GM18873 (cell line): ENCODE results near the gene ZNF14.
"Not testable (repeated sequence)": the region's sequence is repeated elsewhere in the genome, so short reads cannot be mapped to it uniquely, and the experiment has no call there.

Experiments used
- ATAC-seq: cut with Tn5 transposase; IDR thresholded peaks from one replicate; pipeline ENCODE4 v1.9.1; 2021; ENCODE audit warnings: mild to moderate bottlenecking, moderate library complexity, moderate number of reproducible peaks; ENCODE audit not compliant: unreplicated experiment, low FRiP score

Gene ZNF14

DNA sequence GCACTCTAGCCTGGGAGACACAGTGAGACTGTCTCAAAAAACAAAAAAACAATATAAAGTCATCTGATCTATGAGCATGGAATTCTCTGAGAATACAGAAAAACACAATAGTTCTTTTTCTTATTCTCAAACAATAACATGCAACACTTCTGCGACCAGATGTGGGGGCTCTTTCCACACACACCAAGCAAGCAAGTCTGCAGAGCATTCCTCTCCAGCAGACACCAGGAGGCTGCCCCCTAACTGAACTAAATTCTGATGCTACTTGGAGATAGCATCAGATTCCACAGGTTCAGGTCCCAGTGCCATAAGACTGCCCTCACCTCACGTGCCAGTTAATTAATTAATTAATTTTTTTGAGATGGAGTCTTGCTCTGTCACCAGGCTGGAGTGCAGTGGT is 36.5 kb downstream of the ZNF14 start:
- no peak for ATAC-seq

DNA sequence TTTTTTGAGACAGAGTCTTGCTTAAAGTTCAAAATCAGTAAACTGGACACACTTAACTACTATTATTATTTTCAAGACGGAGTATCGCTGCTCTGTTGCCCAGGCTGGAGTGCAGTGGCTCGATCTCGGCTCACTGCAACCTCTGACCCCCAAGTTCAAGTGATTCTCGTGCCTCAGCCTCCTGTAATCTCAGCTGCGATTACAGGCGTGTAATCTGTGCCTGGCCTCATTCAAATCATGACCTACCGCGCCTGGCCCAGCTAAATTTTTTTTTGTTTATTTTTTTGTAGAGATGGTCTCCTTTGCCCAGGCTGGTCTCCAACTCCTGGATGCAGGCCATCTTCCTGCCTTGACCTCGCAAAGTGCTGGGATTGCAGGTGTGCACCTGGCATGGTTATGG is 41.2 kb downstream of the ZNF14 start:
- no peak for ATAC-seq

DNA sequence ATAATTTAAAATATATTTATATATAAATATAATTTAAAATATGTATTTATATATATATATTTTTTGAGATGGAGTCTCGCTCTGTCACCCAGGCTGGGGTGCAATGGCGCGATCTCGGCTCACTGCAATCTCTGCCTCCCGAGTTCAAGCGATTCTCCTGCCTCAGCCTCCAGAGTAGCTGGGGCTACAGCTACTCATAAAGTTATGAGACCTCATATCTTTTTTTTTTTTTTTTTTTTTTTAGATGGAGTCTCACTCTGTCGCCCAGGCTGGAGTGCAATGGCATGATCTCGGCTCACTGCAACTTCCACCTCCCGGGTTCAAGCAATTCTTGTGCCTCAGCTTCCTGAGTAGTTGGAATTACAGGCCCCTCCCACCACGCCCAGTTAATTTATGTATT is 43.9 kb downstream of the ZNF14 start:
- ATAC-seq: not testable (repeated sequence)

DNA sequence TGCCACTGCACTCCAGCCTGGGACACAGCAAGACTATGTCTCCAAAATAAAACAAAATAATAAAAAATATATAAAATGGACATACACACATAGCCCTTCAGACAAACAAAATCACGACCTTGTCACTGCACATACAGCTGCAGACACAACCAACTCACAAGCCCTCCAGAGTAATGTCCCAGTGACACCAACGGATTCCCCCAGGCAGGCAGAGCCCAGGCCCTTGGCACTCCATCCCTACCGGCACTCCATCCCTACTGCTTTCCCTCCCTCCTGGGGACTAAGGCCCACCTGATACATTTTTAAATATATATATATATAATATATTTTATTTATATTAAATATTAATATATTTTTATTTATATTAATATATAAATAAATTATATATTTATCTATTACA is 45.8 kb downstream of the ZNF14 start:
- no peak for ATAC-seq

DNA sequence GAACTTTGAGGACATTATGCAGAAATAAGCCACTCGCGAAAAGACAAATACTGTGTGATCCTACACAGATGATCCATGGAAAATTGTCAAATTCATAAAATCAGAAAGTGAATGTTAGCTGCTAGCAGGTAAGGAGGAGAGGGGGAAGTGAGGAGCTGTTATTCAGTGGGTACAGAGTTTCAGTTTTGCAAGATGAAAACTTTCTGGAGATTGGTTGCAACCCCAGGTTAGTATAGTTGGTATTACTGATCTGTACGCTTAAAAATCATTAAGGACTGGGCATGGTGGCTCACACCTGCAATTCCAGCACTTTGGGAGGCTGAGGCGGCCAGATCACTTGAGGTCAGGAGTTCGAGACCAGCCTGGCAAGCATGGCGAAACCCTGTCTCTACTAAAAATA is 46.3 kb downstream of the ZNF14 start:
- no peak for ATAC-seq

DNA sequence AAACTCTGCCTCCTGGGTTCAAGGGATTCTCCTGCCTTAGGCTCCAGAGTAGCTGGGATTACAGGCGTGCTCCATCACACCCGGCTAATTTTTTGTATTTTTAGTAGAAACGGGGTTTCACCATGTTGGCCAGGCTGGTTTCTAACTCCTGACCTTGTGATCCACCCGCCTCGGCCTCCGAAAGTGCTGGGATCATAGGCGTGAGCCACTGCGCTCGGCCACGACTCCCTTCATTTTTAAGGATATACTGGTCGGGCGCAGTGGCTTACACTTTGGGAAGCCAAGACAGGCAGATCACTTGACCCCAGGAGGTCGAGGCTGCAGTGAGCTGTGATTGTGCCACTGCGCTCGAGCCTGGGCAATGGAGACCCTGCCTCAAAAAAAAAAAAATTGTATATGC is 46.8 kb downstream of the ZNF14 start:
- not testable (repeated sequence) for ATAC-seq

DNA sequence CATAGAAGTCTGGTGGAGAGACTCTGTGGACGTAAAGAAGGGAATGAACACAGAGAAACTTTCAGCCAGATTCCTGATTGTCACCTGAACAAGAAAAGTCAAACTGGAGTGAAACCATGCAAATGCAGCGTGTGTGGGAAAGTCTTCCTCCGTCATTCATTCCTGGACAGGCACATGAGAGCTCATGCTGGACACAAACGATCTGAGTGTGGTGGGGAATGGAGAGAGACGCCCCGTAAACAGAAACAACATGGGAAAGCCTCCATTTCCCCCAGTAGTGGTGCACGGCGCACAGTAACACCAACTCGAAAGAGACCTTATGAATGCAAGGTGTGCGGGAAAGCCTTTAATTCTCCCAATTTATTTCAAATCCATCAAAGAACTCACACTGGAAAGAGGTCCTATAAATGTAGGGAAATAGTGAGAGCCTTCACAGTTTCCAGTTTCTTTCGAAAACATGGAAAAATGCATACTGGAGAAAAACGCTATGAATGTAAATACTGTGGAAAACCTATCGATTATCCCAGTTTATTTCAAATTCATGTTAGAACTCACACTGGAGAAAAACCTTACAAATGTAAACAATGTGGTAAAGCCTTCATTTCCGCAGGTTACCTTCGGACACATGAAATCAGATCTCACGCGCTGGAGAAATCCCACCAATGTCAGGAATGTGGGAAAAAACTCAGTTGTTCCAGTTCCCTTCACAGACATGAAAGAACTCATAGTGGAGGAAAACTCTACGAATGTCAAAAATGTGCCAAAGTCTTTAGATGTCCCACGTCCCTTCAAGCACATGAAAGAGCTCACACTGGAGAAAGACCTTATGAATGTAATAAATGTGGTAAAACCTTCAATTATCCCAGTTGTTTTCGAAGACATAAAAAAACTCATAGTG is 53.5 kb downstream of the ZNF14 start:
- ATAC-seq: no peak

DNA sequence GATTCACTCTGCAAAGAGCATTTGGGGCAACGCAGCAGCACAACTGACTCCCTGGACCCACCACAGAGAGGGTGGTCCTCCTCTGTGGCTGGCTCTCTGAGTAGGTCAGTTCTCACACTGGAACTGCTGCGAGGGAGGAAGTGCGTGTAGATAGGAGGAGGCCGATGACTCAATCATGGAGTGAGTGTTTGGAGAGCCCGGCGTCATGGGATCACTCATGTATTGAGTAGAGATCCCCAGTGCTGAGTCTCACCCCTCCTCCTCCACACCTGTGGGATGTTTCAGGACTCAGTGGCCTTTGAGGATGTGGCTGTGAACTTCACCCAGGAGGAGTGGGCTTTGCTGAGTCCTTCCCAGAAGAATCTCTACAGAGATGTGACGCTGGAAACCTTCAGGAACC is 55.3 kb downstream of the ZNF14 start:
- no peak for ATAC-seq

DNA sequence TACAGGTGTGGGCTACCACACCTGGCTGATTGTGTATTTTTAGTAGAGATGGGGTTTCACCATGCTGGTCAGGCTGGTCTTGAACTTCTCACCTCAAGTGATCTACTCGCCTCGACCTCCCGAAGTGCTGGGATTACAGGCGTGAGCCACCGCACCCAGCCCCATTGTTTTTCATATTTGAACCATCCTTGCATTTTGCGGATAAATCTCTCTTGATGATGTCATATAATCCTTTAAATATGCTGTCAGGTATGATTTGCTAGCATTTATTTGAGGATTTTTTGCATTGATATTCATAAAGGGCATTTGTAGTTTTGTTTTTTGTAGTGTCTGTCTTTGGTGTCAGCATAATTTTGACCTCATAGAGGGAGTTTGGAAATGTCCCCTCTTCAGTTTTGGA is 58.6 kb downstream of the ZNF14 start:
- no peak for ATAC-seq

DNA sequence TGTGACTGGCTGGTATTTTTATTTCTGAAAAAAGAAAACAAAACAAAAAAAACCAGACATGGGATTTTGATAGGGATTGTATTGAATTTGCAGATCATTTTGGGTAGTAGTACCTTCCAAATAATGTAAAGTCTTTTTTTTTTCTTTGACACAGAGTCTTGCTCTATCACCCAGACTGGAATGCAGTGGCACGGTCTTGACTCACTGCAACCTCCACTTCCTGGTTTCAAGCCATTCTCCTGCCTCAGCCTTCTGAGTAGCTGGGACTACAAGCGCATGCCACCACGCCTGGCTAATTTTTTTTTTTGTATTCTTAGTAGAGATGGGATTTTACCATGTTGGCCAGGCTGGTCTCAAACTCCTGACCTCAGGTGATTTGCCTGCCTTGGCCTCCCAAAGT is 60.1 kb downstream of the ZNF14 start:
- ATAC-seq: no peak

DNA sequence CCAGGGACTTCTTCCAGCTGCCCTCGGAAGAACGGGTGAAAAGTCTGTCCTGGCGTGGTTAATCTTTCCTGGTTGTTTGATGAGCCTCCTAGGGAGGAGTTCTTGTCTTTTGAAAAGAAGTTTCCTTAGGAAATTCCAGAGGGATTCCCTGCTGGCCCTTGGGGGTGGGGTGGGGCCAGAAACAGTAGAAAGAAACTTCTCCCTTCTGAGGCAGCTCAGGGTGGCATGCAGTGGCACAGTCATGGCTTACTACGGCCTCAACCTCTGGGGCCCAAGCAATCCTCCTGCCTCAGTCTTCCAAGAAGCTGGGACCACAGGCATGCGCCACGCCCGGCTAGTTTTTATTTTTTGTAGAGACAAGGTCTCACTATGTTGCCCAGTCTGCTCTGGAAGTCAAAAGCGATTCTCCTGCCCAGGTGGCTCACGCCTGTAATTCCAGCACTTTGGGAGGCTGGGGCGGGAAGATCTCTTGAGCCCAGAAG is 62.8 kb downstream of the ZNF14 start:
- no peak for ATAC-seq

DNA sequence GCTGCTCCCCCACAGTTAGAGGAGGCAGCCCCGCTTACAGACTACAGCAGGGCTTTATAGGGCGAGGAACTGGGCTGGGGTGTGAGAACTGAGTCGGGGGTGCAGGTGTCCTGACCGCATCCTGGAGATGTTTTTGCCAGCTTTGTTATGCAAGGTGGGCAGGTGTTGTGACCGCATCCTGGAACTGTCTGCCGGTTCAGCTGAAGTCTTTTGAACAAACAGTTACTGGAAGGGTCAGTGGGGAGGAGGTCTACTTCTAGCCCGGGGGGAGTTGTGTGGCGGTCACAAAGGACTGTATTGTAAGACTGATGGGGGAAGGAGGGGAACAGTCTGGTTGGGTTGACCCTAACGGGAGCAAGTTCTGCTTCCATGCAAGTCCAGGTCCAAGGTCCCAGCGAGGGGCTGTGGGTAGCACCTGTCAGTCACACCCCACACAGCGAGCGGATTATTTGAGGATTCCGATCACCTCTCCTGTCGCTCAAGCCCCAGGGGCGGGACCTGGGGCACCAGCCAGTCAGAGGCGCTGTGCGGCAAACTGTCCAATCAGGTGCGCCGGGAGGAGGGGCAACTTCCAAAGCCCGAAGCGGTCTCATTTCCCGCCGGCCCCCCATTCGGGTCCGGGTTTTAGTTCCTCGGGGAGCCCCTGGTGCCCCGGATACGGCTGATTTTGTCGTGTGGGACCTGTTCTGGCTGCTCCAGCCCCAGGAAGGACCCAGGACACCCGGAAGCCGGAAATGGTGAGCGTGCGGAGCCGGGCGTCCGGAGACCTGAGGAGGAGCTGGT is 64.5 kb downstream of the ZNF14 start, which contains the start of gene ZNF101:
TSS of gene ZNF101 (plus strand) at position 610 of the 783 bp plus-strand sequence. CDS start at position 735, 125 bp downstream.
- ATAC-seq: peak; percentile 71

DNA sequence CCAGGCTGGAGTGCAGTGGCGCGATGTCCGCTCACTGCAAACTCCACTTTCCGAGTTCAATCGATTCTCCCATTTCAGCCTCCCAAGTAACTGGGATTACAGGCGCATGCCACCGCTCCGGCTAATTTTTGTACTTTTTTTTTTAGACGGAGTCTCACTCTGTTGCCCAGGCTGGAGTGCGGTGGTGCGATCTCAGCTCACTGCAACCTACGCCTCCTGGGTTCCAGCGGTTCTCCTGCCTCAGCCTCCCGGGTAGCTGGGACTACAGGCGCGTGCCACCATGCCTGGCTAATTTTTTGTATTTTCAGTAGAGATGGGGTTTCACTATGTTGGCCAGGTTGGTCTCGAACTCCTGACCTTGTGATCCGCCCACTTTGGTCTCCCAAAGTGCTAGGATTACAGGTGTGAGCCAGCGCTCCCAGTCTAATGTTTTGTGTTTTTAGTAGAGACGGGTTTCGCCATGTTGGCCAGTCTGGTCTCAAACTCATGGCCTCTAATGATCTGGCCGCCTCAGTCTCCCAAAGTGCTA is 67.4 kb downstream of the ZNF14 start:
- not testable (repeated sequence) for ATAC-seq

DNA sequence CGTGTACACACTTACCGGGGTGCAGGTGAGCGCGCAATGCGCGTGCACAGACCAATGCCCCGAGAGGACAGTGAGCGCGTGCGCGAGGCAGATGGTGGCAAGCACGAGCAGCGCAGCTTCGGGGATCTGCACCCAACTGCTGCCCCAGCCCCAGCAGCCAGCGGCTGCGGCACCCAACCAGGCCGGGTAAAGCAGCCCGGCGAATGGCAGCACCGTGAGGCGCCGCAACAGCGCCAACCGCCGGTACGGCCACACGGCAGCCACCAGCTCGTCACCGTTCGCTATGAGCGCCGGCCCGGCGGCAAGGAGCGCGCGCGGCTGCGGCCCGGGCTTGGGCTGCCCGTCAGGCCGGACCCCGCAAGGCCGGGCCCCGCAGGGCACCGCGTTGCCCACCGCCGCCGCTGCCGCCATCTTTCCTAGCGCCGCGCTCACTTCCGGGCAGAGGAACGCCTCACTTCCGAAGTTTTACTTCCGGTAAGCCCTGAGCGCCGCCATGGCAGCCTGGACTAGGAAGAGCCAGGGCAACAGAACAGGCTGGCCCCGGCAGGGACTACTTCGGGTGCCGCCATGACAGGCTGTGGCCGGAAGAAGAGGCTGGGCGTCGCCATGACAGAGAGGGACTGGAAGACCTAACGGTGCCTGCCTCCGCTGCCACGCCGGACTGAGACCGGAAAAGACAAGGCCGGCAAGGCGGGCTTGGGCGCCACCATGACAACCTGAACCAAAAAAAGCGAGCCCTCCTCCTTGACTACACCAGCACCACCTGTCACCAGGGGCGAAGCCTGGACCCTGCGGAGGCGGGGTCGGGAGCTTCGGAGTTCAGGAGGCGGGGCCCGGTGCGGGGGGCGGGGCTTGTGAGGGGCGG is 69.4 kb downstream of the ZNF14 start, which contains the start of gene ATP13A1:
TSS of gene ATP13A1 (minus strand) at position 421 of the 865 bp plus-strand sequence. CDS start at position 411, 10 bp downstream.
- peak; percentile 71 for ATAC-seq

DNA sequence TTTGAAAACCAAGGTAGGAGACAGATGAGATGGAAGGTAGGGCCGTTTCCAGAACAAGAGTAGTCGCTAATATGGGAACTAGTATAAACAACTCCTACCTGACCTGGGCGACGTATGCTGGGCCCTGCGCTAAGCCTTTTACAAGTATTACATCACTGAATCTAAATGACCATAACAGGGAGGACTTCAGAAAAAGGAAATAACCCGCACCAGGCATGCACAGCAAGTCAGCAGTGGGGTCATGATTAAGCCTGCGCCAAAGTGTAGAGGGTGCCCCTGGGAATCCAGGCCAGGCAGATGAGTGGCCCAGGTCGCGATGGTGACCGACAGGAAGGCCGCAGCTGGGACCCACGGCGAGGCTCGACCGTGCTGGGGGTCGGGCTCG is 70.0 kb downstream of the ZNF14 start:
- no peak for ATAC-seq

DNA sequence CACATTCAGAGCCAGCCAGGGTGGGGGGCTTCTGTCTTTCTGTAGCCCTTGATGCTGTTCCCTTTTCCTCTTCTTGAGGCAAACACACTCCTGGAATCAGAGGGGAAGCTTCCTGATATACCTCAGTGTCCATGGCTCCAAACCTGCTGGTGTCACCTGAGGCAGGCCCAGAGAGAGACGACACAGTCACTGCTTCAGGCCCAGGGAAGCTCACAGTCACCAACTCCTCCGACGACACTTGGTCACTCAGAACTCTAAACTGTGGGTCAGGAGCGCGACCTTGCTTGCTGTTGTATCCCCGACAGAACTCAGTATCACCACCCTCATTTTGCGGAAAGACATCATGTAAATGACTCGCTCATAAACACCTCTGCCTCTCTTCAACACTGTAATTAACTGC is 70.6 kb downstream of the ZNF14 start:
- no peak for ATAC-seq

DNA sequence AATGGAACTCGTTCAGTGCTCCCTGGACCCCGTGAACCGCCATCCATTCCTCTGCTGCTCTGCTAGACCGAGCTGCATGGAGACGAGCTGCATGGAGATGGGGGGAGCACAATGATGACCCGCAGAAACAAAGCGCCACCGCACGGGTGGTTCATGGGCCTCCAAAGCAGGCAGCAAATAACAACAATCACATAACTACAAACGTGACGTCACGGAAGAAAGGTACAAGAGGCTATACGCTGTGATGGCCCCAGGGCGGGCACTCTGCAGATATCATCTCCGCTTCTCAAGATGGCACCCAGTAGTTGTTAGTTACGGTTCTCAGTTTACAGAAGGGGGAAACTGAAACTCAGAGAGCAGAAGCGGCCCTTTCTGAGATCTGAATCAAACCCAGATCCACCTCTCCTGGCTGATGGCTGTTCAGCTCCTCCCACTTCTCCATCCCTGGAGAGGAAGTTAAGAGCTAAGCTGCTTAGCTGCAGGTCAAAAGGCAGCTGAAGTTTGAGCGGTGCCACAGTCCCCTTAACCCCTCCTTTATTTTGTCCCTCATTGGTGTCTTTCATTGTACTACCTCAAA is 71.1 kb downstream of the ZNF14 start:
- no peak for ATAC-seq

DNA sequence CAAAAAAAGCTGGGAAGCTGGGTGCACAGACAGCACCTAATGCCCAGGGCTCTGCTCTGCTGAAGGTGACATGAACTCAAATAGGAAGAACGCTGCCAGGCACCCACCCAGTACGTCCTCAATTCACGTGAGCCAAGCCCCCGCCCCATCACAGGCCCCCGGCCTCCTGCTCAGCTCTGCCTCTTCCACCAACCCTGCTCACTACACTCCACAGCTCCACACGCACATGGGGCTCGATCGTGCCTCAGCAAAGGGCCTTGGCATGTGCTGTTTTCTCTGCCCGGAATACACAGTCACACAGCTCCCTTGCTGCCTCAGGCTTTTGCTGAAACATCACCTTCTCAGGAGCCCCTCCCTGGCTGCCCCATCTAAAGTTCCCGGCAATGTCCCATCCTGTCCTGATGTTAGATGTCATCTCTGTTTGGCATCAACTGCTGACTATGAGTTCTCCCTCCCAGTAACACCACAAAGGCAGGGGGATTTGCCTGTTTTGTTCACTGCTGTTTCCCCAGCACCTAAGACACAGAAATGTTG is 71.7 kb downstream of the ZNF14 start:
- ATAC-seq: no peak
